Stromal cell of bone marrow (primary cell): ENCODE results near the gene HHATL.

Experiments
- DNase-seq: peaks from one replicate; pipeline ENCODE4 v3.0.0-alpha.2; 2012; ENCODE audit warnings: low read depth

HHATL gene

GRCh38 chr3:42652611-42653302 lies 49.8 kb downstream of the HHATL start:
- peak; percentile 66 for DNase-seq

- no peak for DNase-seq
Observed at GRCh38 chr3:42652251-42652610, 50.4 kb downstream of the HHATL start.

- no peak for DNase-seq
Observed at GRCh38 chr3:42651248-42652091, 51.1 kb downstream of the HHATL start.

GRCh38 chr3:42649783-42650182 lies 52.8 kb downstream of the HHATL start:
- DNase-seq = no peak

GRCh38 chr3:42649006-42649405 lies 53.6 kb downstream of the HHATL start:
- DNase-seq = no peak

- no peak for DNase-seq
Observed at GRCh38 chr3:42647821-42648459, 54.7 kb downstream of the HHATL start.
